Fibroblast of the aortic adventitia (primary cell): ENCODE measurements around the gene ZFYVE1. TPM values are rescaled to one million over a fixed set of nuclear protein-coding genes. Genes with fewer than 3 reads are reported as not detected.
"Not testable (repeated sequence)": the region's sequence is repeated elsewhere in the genome, so short reads cannot be mapped to it uniquely, and the experiment has no call there.

ENCODE experiments used
- DNase-seq: peaks from one replicate; pipeline ENCODE4 v3.0.0-alpha.2; 2010; ENCODE audit warnings: low read depth
- H3K4me3 ChIP-seq: 2 replicates; pipeline ENCODE4 v1.5.1; 2011; ENCODE audit warnings: low read depth, mild to moderate bottlenecking, control low read depth, low read length, moderate library complexity
- CTCF ChIP-seq: IDR thresholded peaks from 2 replicates; pipeline ENCODE4 v1.5.1; 2011; ENCODE audit warnings: mild to moderate bottlenecking, low read length, control low read depth, inconsistent platforms; ENCODE audit not compliant: insufficient read depth
- total RNA-seq: library from RNA; depleted of rRNA; stranded (reverse); fragments of >200 nt; gene quantifications from 2 replicates; pipeline ENCODE4 v1.2.3, GENCODE V29; 2012; ENCODE audit warnings: low replicate concordance

Gene ZFYVE1
- total RNA-seq, 1 donor, result 19.3 TPM

- no peak overlapping the region for H3K4me3 ChIP-seq
- DNase-seq, result no peak
- no peak for TF ChIP-seq CTCF
These were observed 68.4 kb downstream of the ZFYVE1 start for GRCh38 chr14:72958548-72958947.

- no peak for TF ChIP-seq CTCF
- no peak for DNase-seq
- H3K4me3 ChIP-seq, result no peak overlapping the region
These were observed 69.7 kb downstream of the ZFYVE1 start for GRCh38 chr14:72957213-72957612.

- H3K4me3 ChIP-seq, DNase-seq: not testable (repeated sequence)
These were observed 70.2 kb downstream of the ZFYVE1 start for GRCh38 chr14:72956741-72957140.

- no peak for TF ChIP-seq CTCF
- H3K4me3 ChIP-seq, result no peak overlapping the region
- DNase-seq, result no peak
These were observed 74.7 kb downstream of the ZFYVE1 start for GRCh38 chr14:72952171-72952570.

GRCh38 chr14:72948481-72949138 lies 78.3 kb downstream of the ZFYVE1 start:
- peak; percentile 74 for DNase-seq
- TF ChIP-seq CTCF, result peak; percentile 91
- H3K4me3 ChIP-seq, result no peak overlapping the region

GRCh38 chr14:72947366-72948160 lies 79.3 kb downstream of the ZFYVE1 start:
- TF ChIP-seq CTCF, result no peak
- no peak for DNase-seq
- no peak overlapping the region for H3K4me3 ChIP-seq

- no peak for DNase-seq
- H3K4me3 ChIP-seq, result no peak overlapping the region
These were observed 80.4 kb downstream of the ZFYVE1 start for GRCh38 chr14:72946491-72946890.

More at GRCh38 chr14:72946491-72946890, 80.4 kb downstream of the ZFYVE1 start:
- no peak for TF ChIP-seq CTCF
